GM23248 (cell line): ENCODE data around the gene ADCY2.

Experiments
- EZH2 ChIP-seq: fragments of 200-600 bp; sonication (generic); IDR thresholded peaks from 2 replicates; pipeline ENCODE4 v1.6.1; 2018; ENCODE audit warnings: antibody characterized with exemption, mild to moderate bottlenecking; ENCODE audit not compliant: insufficient read depth, poor library complexity, severe bottlenecking
- EZH2phosphoT487 ChIP-seq: fragments of 200-600 bp; sonication (generic); IDR thresholded peaks from 2 replicates; pipeline ENCODE4 v1.6.1; 2018; ENCODE audit warnings: antibody characterized with exemption, moderate library complexity, mild to moderate bottlenecking, low read depth; ENCODE audit not compliant: insufficient read depth

DNA sequence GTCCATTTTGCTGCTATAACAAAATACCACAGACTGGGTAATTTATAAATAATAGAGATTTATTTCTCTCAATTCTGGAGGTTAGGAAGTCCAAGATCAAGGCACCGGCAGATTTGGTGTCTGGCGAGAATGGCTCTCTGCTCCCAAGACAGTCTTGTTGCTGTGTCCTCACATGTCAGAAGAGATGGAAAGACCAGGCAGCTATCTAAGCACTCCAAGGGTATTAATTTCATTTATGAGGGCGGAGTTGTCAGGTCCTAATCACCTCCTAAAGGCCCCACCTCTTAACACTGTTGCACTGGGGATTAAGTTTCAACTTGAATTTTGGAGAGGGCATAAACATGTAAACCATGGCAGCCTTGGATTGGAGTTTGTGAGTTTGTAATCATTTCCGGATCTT is 30.3 kb downstream of the ADCY2 start:
- TF ChIP-seq EZH2: no peak
- no peak for TF ChIP-seq EZH2phosphoT487
